Measurements from ENCODE around the gene PLSCR2.
"Not testable (repeated sequence)": the region's sequence is repeated elsewhere in the genome, so short reads cannot be mapped to it uniquely, and the experiment has no call there.

PLSCR2 gene

DNA sequence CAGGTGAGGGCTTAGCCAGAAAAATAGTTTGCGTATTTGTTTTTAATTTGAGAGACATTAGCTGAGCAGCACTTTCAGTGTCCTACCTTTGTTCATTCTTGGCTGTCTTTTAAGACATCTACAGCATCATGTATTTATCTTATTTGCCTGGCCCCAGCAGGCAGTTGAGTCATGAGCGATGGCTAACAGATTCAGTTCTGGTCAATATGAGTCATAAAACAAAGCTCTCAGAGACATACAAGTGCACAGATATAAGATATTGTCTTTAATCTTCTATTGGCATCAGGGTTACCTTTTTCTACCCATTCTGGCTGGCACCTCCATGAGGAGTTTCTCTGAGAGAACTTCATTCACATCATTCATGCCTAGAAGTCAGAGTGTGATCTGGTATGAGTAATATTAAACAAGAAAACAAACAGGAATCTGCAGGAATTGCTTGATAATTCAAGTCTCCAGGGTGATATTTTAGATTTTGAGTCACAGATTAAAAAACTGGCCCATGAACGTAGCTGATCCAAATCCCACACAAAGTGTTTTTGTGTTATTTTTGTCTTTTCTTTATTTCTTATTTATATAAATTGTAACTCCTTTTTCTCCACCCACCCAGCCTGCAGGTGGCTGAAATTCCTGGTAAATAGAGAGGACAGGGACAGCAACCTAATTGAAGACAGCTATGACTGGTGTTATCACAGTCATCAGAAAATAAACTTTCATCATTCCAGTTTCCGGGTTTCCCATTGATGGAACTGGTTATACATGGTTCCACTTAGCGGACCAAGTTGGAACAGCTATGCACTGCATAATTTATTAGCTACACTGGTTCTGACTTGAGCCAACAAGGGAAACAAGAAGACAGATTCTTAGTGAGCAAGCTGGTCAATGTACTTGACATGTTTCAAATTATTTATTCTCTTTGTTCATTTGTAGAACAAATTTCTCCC, 47.3 kb downstream of the PLSCR2 start:
- DNase-seq (ENCODE audit: low read depth, low spot score): no peak

DNA sequence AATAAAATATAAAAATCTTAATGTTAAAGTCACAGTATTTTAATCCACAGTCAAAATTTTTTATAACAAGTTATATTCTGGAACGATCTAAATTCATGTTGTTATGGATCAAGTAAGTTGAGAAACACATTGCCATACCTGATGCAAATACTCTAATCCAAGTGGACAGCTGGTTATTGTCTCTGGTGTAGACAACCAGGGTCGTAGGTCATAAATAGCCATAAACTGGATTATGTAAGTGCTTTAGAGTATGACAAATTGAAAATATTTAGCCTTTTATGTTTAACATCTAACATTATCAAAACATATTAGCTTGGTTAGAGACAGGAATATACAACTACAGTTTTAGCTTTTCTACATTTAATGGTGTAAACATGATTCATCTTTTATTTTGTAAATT, 53.0 kb downstream of the PLSCR2 start:
- DNase-seq (ENCODE audit: low read depth, low spot score): no peak

DNA sequence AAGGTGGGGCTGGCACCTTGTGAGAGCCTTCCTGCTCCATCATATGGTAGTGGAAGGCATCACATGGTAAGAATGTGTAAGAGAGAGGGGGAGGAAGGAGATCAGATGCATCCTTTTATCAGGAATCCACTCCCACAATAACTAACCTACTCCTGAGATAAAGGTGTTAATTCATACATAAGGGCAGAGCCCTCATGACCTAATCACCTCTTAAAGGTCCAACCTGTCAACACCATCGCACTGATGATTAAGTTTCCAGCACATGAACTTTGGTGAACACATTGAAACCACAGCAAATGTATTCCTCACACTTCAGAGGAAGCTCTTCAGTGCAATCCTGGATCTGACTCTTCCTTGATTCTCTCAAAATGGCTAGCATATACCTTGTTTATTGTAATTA, 55.4 kb downstream of the PLSCR2 start:
- DNase-seq (ENCODE audit: low read depth, low spot score): no peak

DNA sequence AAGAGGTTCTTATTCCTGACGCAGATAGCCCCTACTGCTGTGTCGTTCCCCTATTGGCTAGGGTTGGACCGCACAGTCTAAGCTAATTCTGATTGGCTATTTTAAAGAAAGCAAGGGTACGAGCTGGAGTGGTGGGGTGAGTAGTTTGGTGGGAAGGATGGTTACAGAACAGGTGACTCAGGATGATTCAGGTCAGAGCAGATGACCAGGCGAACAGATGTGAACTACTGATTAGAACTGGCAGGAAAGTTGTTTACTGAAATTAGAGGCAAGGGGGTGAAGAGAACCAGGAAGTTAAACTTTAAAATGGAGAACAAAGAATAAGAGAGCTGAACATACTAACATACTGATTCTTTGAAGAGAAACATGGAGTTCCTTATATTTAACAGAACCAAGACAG, 56.6 kb downstream of the PLSCR2 start:
- DNase-seq (ENCODE audit: low read depth, low spot score): not testable (repeated sequence)

DNA sequence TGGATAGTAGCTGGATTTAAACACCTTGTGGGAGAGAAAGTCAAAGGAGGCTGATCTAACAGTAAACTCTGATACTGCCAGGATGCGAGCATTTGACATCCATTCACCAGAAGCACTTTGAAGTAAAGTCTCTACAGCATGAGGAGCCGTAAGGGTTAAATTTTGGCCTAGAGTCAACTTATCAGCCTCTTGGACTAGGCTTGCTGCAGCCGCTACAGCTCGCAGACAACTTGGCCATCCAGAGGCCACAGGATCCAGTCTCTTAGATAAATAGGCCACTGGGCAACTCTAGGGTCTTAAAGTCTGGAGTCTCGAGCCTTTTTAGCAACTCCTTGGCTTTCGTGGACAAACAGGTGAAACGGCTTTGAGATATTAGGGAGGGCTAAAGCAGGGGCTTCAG, 61.4 kb downstream of the PLSCR2 start:
- no peak for DNase-seq (ENCODE audit: low read depth, low spot score)

DNA sequence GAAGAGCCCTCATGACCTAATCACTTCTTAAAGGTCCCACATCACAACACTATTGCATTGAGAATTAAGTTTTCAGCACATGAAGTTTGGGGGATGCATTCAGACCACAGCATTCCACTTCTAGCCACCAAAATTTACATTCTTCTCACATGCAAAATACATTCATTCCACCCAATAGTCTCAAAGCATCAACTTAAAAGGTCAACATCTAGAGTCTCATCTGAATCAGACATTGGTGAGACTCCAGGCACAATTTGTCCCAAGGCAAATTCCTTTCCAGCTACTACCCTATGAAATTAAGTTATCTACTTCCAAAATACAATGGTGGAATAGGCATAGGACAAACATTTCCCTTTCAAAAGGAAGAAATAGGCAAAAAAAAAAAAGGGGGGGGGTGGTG, 64.9 kb downstream of the PLSCR2 start:
- DNase-seq (ENCODE audit: low read depth, low spot score): no peak

DNA sequence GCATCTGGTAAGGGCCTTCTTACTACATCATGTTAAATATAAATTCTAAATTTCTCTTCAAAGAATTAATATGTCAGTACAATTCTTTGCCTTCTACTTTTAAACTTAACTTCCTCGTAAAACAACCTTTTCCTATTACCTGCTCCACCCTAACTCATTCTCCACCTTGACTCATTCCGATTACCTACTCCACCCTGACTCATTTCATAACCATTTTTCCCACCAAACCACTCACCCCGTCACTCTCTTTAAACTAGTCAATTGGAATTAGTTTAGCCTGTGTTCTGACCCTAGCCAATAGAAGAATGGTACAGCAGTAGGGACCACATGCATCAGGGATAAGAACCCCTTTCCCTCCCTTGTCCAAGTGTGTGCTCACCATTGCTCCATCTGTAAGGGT, 65.6 kb downstream of the PLSCR2 start:
- DNase-seq (ENCODE audit: low read depth, low spot score): no peak

DNA sequence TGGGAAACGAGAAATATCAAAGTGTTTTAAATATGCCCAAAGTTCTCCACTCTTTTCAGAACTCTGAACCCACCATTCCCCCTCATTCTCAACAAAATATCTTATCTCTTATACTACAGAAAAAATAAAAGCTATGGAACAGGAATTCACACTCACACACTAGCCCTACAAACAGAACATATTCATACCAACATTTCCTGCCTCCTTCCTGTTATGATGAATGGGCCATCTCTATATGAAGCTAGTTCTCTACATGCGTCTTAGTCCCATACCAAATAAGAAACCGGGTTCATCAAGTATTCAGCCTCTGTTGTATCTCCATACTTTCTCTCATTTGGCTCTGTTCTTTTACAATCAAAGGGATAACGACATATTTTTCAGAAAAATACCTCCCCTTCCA, 72.6 kb downstream of the PLSCR2 start:
- DNase-seq (ENCODE audit: low read depth, low spot score): no peak

DNA sequence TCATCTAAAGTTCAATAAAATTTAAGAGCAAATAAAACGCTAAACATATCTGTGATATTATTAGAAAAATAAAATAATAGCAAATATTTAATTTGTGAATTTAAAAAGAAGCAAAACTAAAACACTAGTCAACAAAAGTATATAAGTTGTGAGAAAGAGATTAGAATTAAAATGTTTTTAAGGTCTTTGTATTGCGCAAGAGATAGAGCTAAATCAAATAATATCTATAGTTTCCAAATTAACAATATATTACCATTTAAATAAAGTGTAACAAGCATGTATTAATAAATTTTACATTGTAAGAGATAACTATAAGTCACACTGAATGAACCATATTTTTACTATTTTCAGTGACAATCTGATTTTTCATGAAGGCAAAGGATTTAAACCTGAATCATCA, 74.2 kb downstream of the PLSCR2 start:
- no peak for DNase-seq (ENCODE audit: low read depth, low spot score)

DNA sequence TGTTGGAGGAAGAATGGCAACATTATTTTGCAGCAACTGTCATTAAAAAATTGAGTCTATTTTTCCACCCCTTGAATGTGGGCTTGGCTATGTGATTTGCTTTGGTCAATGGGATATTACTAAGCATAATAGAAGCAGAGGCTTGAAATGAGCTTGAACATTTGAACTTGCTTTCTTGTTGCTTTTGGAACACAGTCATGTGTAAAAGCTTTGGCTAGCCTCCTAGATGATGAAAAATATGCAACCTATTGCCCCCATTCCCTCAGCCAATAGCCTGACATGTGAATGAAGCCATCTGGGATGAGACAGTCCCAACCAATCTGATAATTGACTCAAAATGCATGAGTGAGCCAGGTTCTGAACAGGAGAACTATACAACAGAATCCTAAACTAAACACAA, 78.4 kb downstream of the PLSCR2 start:
- DNase-seq (ENCODE audit: low read depth, low spot score): no peak

DNA sequence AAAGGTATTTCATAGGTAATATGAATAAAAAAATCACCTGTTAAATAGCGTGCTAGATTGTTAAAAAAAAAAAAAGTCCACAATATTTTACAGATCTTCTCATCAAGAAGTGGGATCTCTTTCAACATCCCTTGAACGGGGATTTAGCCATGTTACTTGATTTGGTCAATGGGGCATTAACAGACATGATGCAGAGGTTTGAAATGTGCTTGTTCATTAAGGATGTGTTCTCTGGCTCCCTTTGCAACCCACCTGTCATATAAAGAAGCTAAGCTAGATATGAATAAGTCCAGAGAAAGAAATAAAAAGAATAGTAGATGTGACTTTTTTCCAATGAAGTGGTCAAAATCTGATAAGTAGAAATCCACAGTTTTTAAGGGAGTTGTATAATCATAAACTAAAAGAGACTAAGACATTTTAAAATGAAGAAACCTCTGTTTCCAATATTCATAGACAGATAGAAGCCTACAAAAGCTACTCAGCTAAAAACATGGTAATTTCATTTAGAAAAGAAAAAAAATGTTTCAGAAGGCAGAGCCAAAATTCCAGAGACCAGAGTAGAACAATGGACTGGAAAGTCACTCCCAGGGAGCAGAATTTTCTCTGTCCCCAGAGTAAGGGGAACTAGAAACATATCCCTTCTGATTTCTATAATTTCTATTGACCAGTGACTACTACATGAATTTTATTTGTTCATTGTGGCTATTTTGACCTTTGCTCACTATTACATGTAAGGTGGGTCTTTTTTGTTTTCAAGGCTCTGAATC, 79.2 kb downstream of the PLSCR2 start:
- no peak for DNase-seq (ENCODE audit: low read depth, low spot score)

DNA sequence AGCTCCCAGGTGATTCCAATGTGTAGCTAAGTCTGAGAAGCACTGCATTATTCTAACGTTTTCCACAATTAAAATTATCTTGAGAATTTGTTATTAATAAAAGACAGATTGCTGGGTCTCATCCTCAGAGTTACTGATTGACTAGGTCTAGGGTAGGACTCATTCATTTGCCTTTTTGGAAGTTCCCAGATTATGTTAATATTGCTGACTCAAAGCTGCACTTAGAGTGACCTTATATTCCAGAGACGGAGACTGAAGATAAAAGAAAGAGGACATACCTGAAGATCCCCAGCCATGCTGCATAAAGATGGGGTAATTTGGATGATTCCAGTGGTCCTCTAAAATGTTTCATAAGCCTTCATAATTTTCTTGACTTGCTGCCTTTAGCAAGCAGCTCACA, 81.8 kb downstream of the PLSCR2 start:
- no peak for DNase-seq (ENCODE audit: low read depth, low spot score)

DNA sequence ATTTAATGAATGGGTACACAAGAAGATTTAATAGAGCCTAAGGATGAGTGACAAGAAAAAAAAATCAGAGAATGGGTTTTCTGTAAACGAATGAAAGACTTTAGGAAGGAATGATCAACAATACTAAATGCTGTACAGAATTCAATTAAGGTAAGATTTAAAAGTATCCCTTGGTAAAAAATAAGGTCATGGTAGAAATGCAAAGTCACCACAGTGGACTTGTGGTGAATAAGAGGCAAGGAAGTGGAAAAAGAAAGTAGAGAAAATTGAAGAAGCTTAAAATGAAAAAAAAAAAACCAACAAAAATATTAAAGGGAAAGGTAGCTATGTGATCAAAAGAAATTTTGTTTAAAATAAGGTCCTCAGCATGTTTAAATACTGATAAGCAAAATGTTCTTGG, 82.4 kb downstream of the PLSCR2 start:
- DNase-seq (ENCODE audit: low read depth, low spot score): no peak

DNA sequence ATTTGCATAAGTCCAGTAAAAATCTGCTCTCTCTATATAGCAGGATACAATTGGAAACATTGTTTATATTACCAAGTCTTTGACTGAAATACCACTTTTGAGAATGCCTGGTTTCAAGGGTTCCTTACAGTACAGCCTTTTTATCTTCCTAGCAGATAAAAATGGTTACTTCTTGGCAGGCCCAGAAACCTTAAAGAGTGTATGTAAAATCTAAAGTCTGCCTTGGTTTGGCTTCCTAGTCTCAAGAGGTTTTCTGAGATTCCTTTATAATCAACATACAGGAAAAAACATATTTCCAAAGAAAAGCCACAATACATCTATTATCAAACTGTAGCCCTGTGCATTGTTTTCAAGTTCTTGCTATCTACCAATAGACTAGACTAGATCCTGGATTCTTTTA, 84.6 kb downstream of the PLSCR2 start:
- DNase-seq (ENCODE audit: low read depth, low spot score): no peak

Data from activated CD4-positive, CD25-positive, alpha-beta regulatory T cell treated with anti-CD3 and anti-CD28 coated beads, Interleukin-2, amount 50 U/mL, for 16 hours (primary cell).